Measurements from ENCODE around the gene MAGI2. TPM values are rescaled to one million over a fixed set of nuclear protein-coding genes. Genes with fewer than 3 reads are reported as not detected.

Gene MAGI2
- total and polyA plus RNA-seq, 2 of the 13 experiments (the other 11 are each of a cell fraction or from before 2014, with no cell fraction given) = 1.5 to 3.8 TPM

GRCh38 chr7:78905436-78905835 lies 548.0 kb downstream of the MAGI2 start:
- no peak overlapping the region for H3K4me3 ChIP-seq (replicated peaks in 1 of 3; ENCODE audit: insufficient read depth in 1 of 3, low read depth in 2 of 3, low read length in 3 of 3)
- no peak for DNase-seq (ENCODE audit: low spot score)
- no peaks in the 10 kb centered on the region for H3K79me2 ChIP-seq (ENCODE audit: insufficient read depth, low read length)
- no peak overlapping the region for H3K27ac ChIP-seq (ENCODE audit: extremely low read length, insufficient read depth, low read length)
- ChIA-PET CTCF (ENCODE audit: low intra/inter-chr PET ratio, low total read pairs) (no interaction called here), POLR2A (no interaction called here)
- no peak for TF ChIP-seq KDM2A (CRISPR knock-in tag; IDR thresholded peaks at IDR 0.05; ENCODE audit: borderline replicate concordance, low read depth)
- no peak for TF ChIP-seq RFX1 (IDR thresholded peaks at IDR 0.05)
- no peak for TF ChIP-seq NFE2L2 (IDR thresholded peaks at IDR 0.05; ENCODE audit: low read length)
- TF ChIP-seq ZSCAN20 (CRISPR knock-in tag; IDR thresholded peaks at IDR 0.05; ENCODE audit: borderline replicate concordance) = no peak
- TF ChIP-seq RFX5 (IDR thresholded peaks at IDR 0.05; ENCODE audit: low read depth, low read length) = no peak
- TF ChIP-seq U2AF2 (IDR thresholded peaks at IDR 0.05; ENCODE audit: low read depth, low read length) = no peak
- TF ChIP-seq, protein P1, sequence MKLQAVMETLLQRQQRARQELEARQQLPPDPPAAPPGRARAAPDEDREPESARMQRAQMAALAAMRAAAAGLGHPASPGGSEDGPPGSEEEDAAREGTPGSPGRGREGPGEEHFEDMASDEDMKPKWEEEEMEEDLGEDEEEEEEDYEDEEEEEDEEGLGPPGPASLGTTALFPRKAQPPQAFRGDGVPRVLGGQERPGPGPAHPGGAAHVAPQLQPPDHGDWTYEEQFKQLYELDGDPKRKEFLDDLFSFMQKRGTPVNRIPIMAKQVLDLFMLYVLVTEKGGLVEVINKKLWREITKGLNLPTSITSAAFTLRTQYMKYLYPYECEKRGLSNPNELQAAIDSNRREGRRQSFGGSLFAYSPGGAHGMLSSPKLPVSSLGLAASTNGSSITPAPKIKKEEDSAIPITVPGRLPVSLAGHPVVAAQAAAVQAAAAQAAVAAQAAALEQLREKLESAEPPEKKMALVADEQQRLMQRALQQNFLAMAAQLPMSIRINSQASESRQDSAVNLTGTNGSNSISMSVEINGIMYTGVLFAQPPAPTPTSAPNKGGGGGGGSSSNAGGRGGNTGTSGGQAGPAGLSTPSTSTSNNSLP (IDR thresholded peaks at IDR 0.05; ENCODE audit: low read depth, low read length) = no peak
- TF ChIP-seq SP140L (CRISPR knock-in tag; IDR thresholded peaks at IDR 0.05; ENCODE audit: borderline replicate concordance) = no peak
- TF ChIP-seq CBX1 (IDR thresholded peaks at IDR 0.05; ENCODE audit: low read depth) = no peak
- no peak for TF ChIP-seq ZNF788 (CRISPR knock-in tag; IDR thresholded peaks at IDR 0.05; ENCODE audit: borderline replicate concordance)
- TF ChIP-seq TRIM24 (CRISPR knock-in tag; IDR thresholded peaks at IDR 0.05) = no peak
- TF ChIP-seq CEBPB (IDR thresholded peaks at IDR 0.05; ENCODE audit: borderline replicate concordance, low read depth, low read length) = no peak
- TF ChIP-seq ZNF850 (CRISPR knock-in tag; conservative IDR thresholded peaks at IDR 0.05) = no peak
- no peak for TF ChIP-seq ZNF484 (CRISPR knock-in tag; IDR thresholded peaks at IDR 0.05; ENCODE audit: borderline replicate concordance, low read depth)
- no peak for TF ChIP-seq SP4 (CRISPR knock-in tag; IDR thresholded peaks at IDR 0.05)
- no peak for TF ChIP-seq GPN1 (CRISPR knock-in tag; IDR thresholded peaks at IDR 0.05; ENCODE audit: borderline replicate concordance)
- no peak for TF ChIP-seq ZNF674 (CRISPR knock-in tag; IDR thresholded peaks at IDR 0.05; ENCODE audit: low read depth)
- no peak for TF ChIP-seq HMGA1 (CRISPR knock-in tag; conservative IDR thresholded peaks at IDR 0.05)
- TF ChIP-seq, protein P2, sequence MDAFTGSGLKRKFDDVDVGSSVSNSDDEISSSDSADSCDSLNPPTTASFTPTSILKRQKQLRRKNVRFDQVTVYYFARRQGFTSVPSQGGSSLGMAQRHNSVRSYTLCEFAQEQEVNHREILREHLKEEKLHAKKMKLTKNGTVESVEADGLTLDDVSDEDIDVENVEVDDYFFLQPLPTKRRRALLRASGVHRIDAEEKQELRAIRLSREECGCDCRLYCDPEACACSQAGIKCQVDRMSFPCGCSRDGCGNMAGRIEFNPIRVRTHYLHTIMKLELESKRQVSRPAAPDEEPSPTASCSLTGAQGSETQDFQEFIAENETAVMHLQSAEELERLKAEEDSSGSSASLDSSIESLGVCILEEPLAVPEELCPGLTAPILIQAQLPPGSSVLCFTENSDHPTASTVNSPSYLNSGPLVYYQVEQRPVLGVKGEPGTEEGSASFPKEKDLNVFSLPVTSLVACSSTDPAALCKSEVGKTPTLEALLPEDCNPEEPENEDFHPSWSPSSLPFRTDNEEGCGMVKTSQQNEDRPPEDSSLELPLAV (CRISPR knock-in tag; conservative IDR thresholded peaks at IDR 0.05; ENCODE audit: low read depth) = no peak
- TF ChIP-seq ZNF451 (CRISPR knock-in tag; IDR thresholded peaks at IDR 0.05) = no peak
- BruUV-seq (replicated peaks) = no TSS peak
- H2AFZ ChIP-seq (ENCODE audit: low read length) = no peak overlapping the region
- intact Hi-C loops (cut with micrococcal nuclease; ENCODE audit: unreplicated experiment) (no loop called here), in situ Hi-C loops (cut with HindIII; ENCODE audit: extremely low pct_ligation_motif_present, low pct_unique_long_range_greater_than_20kb) (no loop called here)
- H3K4me1 ChIP-seq (ENCODE audit: insufficient read depth, low read length) = peaks cover 8% of the 10 kb centered on the region
- no peak for FAIRE-seq
- H3K9ac ChIP-seq (ENCODE audit: insufficient read depth, low read depth, low read length) = no peak overlapping the region
- no peak overlapping the region for H3K4me2 ChIP-seq (ENCODE audit: low read depth, low read length)
- H4K20me1 ChIP-seq (ENCODE audit: insufficient read depth, low read length) = no peaks in the 10 kb centered on the region
- peaks cover 0 to 1% of the 10 kb centered on the region in 2 experiments; a peak in 1 of 5 replicates for H3K27me3 ChIP-seq (ENCODE audit: control insufficient read depth in 1 of 2, insufficient read depth in 2 of 2, low read length in 2 of 2)
- no peak for ATAC-seq
- H3K36me3 ChIP-seq (replicated peaks in 1 of 2; ENCODE audit: control insufficient read depth in 1 of 2, insufficient read depth in 2 of 2, low read length in 2 of 2) = no peaks in the 10 kb centered on the region
- H3K9me3 ChIP-seq (ENCODE audit: low read length) = no peaks in the 10 kb centered on the region
